ENCODE measurements around the gene RYR2. TPM values are rescaled to one million over a fixed set of nuclear protein-coding genes. Genes with fewer than 3 reads are reported as not detected.
"Not testable (repeated sequence)": the region's sequence is repeated elsewhere in the genome, so short reads cannot be mapped to it uniquely, and the experiment has no call there.

The RYR2 gene
- total and polyA plus RNA-seq, 4 experiments from 2014 or later = not detected

DNA sequence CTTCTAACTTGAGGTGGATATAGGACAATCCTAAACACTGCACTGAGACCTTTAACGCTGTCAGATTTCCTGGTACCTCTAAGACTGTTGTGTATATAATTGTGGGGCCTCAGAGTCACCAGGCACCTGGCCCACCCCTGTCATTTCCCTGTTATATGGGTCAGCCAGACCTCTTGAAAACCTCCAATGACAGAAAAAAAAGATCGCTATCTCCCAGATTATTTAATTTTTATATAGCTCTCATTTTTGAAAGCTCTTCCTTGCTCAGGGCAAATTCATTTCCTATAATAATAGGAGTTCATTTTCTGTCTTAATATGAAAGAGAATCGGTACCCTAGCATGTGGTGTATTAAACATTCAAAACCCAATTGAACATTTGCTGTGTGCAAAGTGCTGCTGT is 792.1 kb downstream of the RYR2 start:
- no peaks in the 10 kb centered on the region for H3K36me3 Mint-ChIP-seq
- H3K36me3 ChIP-seq (ENCODE audit: insufficient read depth, low read length) = no peaks in the 10 kb centered on the region
- no peaks in the 10 kb centered on the region for H3K9me3 ChIP-seq (ENCODE audit: control insufficient read depth in 1 of 2, low read length in 2 of 2)
- ChIA-PET CTCF (ENCODE audit: partially characterized antibody) (no interaction called here), POLR2A (ENCODE audit: partially characterized antibody) (no interaction called here)
- H3K27ac ChIP-seq (ENCODE audit: low read depth, low read length) = no peak overlapping the region
- peaks cover 1 to 2% of the 10 kb centered on the region in 2 donors for H3K27me3 Mint-ChIP-seq
- H3K27me3 ChIP-seq (ENCODE audit: insufficient read depth, low read length) = no peaks in the 10 kb centered on the region
- H3K4me1 ChIP-seq (ENCODE audit: insufficient read depth, low read length) = no peaks in the 10 kb centered on the region
- H3K4me3 ChIP-seq (ENCODE audit: low read length in 2 of 2) = no peak overlapping the region
- intact Hi-C loops (cut with micrococcal nuclease) = no loop called here
- H3K9me3 Mint-ChIP-seq = peaks cover 0 to 2% (median 0%) of the 10 kb centered on the region in 8 donors
- H3K4me1 Mint-ChIP-seq = no peaks in the 10 kb centered on the region
- no peak overlapping the region for H3K4me3 Mint-ChIP-seq
- DNase-seq = no peak
- no peak overlapping the region for H3K27ac Mint-ChIP-seq

DNA sequence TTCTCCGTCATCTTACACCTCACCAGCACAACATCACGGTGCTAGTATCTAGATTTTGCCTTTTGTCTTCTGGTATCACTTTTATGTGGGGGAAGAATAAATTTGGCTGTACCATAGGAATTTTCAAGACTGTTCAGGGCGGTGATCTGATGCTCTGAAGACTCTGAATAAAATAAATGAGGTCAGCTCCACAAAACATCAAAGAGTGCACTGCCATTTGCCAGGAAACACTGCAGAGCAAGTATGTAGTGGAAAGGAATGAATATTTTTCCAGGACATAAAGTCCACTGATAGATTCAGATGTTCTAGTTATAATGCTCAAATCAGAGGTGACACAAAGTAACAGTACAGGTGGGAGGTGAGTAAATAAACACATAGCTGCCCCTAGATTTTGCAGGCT is 792.5 kb downstream of the RYR2 start:
- DNase-seq = no peak
- H3K4me1 Mint-ChIP-seq = no peaks in the 10 kb centered on the region
- H3K4me1 ChIP-seq (ENCODE audit: insufficient read depth, low read length) = no peaks in the 10 kb centered on the region
- H3K36me3 ChIP-seq (ENCODE audit: insufficient read depth, low read length) = no peaks in the 10 kb centered on the region
- H3K4me3 Mint-ChIP-seq = no peak overlapping the region
- ChIA-PET POLR2A (ENCODE audit: partially characterized antibody) (no interaction called here), CTCF (ENCODE audit: partially characterized antibody) (interaction anchor here (0.6 kb wide), 1 partner anchor 70 kb away, joined by 3 read pairs; no protein-coding TSS in a partner anchor)
- intact Hi-C loops (cut with micrococcal nuclease) = no loop called here
- no peaks in the 10 kb centered on the region for H3K9me3 ChIP-seq (ENCODE audit: control insufficient read depth in 1 of 2, low read length in 2 of 2)
- H3K9me3 Mint-ChIP-seq = peaks cover 0 to 2% (median 0%) of the 10 kb centered on the region in 8 donors
- peaks cover 1 to 2% of the 10 kb centered on the region in 2 donors for H3K27me3 Mint-ChIP-seq
- H3K27ac Mint-ChIP-seq = no peak overlapping the region
- no peaks in the 10 kb centered on the region for H3K27me3 ChIP-seq (ENCODE audit: insufficient read depth, low read length)
- H3K36me3 Mint-ChIP-seq = no peaks in the 10 kb centered on the region
- H3K4me3 ChIP-seq (ENCODE audit: low read length in 2 of 2) = no peak overlapping the region
- H3K27ac ChIP-seq (ENCODE audit: low read depth, low read length) = no peak overlapping the region

DNA sequence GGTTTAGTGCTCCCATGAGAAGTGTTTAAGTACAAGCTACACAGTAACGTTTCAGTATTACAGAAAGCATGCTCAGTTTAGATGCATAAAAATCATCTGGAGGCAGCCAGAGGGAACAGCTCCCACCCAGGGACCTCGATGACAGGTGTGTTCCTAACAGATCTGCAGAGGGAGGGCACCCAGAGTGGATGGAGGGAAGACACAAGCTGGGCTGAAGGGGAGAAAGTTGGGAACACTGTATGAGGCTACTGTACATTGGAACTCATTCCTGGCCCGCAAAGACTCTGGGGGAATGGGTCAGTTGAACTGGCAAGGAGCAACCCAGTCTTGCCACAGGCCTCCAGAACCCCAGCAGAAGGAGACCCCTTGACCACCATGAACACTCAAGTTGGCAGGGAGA is 796.3 kb downstream of the RYR2 start:
- CTCF ChIA-PET (ENCODE audit: partially characterized antibody) = interaction anchor here (1.0 kb wide), 1 partner anchor 32 kb away, joined by 3 read pairs; no protein-coding TSS in a partner anchor
- POLR2A ChIA-PET (ENCODE audit: partially characterized antibody) = no interaction called here
- no peaks in the 10 kb centered on the region for H3K4me1 ChIP-seq (ENCODE audit: insufficient read depth, low read length)
- Mint-ChIP-seq H3K27ac (no peak overlapping the region), H3K36me3 (no peaks in the 10 kb centered on the region), H3K4me3 (no peak overlapping the region), H3K27me3 (peaks cover 1 to 2% of the 10 kb centered on the region in 2 donors), H3K9me3 (peaks cover 0 to 5% (median 0%) of the 10 kb centered on the region in 8 donors), H3K4me1 (no peaks in the 10 kb centered on the region)
- no peaks in the 10 kb centered on the region for H3K9me3 ChIP-seq (ENCODE audit: control insufficient read depth in 1 of 2, low read length in 2 of 2)
- no peak overlapping the region for H3K27ac ChIP-seq (ENCODE audit: low read depth, low read length)
- intact Hi-C loops (cut with micrococcal nuclease) = no loop called here
- no peak for DNase-seq
- no peaks in the 10 kb centered on the region for H3K36me3 ChIP-seq (ENCODE audit: insufficient read depth, low read length)
- no peak overlapping the region for H3K4me3 ChIP-seq (ENCODE audit: low read length in 2 of 2)
- H3K27me3 ChIP-seq (ENCODE audit: insufficient read depth, low read length) = no peaks in the 10 kb centered on the region

DNA sequence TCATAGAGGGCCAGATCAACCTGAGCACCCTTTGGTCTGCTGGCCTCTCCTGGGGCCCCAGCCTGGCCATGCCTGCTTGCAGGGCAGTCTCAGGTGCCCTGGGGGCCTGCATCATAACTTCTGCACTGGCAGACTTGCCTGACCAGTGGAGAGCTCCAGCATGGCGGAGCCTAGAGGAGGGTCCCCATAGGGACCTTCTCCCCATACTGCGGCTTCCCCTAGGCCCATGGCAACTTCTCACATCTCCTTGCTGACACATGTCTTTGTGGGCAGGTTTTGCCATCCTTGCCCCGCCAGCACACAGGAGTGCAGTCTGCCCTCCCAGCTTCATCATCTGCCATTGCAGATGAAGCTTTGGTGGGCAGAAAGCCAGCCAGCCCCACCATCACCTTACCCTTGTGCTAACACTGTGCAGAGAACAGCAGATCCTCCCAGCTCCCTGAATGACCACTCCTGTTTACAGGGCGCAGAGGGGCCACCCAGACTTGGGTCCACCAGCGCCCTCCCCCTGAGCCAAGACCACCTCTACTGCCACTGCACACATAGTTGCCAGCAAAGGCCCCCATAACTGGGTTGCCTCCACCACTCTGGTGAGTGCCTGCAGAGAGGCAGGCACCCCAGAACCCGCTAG is 797.0 kb downstream of the RYR2 start:
- Histone ChIP-seq H3K36me3 (ENCODE audit: insufficient read depth, low read length) (no peaks in the 10 kb centered on the region), H3K4me3 (ENCODE audit: low read length in 2 of 2) (no peak overlapping the region), H3K9me3 (ENCODE audit: control insufficient read depth in 1 of 2, low read length in 2 of 2) (no peaks in the 10 kb centered on the region), H3K4me1 (ENCODE audit: insufficient read depth, low read length) (no peaks in the 10 kb centered on the region), H3K27me3 (ENCODE audit: insufficient read depth, low read length) (no peaks in the 10 kb centered on the region), H3K27ac (ENCODE audit: low read depth, low read length) (no peak overlapping the region)
- ChIA-PET CTCF (ENCODE audit: partially characterized antibody) (no interaction called here), POLR2A (ENCODE audit: partially characterized antibody) (no interaction called here)
- intact Hi-C loops (cut with micrococcal nuclease) = no loop called here
- no peaks in the 10 kb centered on the region for H3K36me3 Mint-ChIP-seq
- DNase-seq = no peak
- H3K27me3 Mint-ChIP-seq = peaks cover 1 to 2% of the 10 kb centered on the region in 2 donors
- H3K4me1 Mint-ChIP-seq = no peaks in the 10 kb centered on the region
- H3K27ac Mint-ChIP-seq = no peak overlapping the region
- peaks cover 0 to 5% (median 0%) of the 10 kb centered on the region in 8 donors for H3K9me3 Mint-ChIP-seq
- H3K4me3 Mint-ChIP-seq = no peak overlapping the region

DNA sequence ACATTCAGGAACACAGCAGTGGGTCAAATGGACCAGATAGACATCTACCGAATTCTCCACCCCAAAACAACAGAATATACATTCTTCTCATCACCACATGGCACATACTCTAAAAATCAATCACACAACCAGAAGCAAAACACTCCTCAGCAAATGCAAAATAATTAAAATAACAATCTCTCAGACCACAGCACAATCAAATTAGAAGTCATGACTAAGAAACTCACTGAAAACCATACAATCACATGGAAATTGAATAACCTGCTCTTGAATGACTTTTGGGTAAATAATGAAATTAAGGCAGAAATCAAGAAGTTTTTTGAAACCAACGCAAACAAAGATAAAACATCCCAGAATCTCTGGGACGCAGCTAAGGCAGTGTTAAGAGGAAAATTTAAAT is 799.5 kb downstream of the RYR2 start:
- no peaks in the 10 kb centered on the region for H3K36me3 ChIP-seq (ENCODE audit: insufficient read depth, low read length)
- no peak overlapping the region for H3K27ac ChIP-seq (ENCODE audit: low read depth, low read length)
- no peaks in the 10 kb centered on the region for H3K27me3 ChIP-seq (ENCODE audit: insufficient read depth, low read length)
- no peak overlapping the region for H3K4me3 Mint-ChIP-seq
- H3K27ac Mint-ChIP-seq = no peak overlapping the region
- no peak overlapping the region for H3K4me3 ChIP-seq (ENCODE audit: low read length in 2 of 2)
- no peak for DNase-seq
- H3K9me3 ChIP-seq (ENCODE audit: control insufficient read depth in 1 of 2, low read length in 2 of 2) = no peaks in the 10 kb centered on the region
- no peaks in the 10 kb centered on the region for H3K4me1 Mint-ChIP-seq
- peaks cover 0 to 5% (median under 1%) of the 10 kb centered on the region in 8 donors for H3K9me3 Mint-ChIP-seq
- POLR2A ChIA-PET (ENCODE audit: partially characterized antibody) = no interaction called here
- H3K36me3 Mint-ChIP-seq = no peaks in the 10 kb centered on the region
- intact Hi-C loops (cut with micrococcal nuclease) = no loop called here
- H3K27me3 Mint-ChIP-seq = no peaks in the 10 kb centered on the region
- H3K4me1 ChIP-seq (ENCODE audit: insufficient read depth, low read length) = no peaks in the 10 kb centered on the region
- CTCF ChIA-PET (ENCODE audit: partially characterized antibody) = no interaction called here

DNA sequence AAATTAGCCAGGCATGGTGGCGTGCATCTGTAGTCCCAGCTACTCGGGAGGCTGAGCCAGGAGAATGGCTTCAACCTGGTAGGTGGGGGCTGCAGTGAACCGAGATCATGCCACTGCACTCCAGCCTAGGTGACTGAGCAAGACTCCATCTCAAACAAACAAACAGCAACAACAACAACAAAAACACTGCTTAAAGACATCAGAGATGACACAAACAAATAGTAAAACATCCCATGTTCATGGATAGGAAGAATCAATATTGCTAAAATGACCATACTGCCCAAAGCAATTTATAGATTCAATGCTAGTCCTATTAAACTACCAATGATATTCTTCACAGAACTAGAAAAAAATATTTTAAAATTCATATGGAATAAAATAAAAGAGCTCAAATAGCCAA is 801.5 kb downstream of the RYR2 start:
- H3K27me3 ChIP-seq (ENCODE audit: insufficient read depth, low read length); H3K27ac Mint-ChIP-seq; H3K4me3 Mint-ChIP-seq; H3K27ac ChIP-seq (ENCODE audit: low read depth, low read length); H3K9me3 Mint-ChIP-seq; DNase-seq; H3K9me3 ChIP-seq (ENCODE audit: control insufficient read depth in 1 of 2, low read length in 2 of 2); H3K4me1 ChIP-seq (ENCODE audit: insufficient read depth, low read length); H3K4me1 Mint-ChIP-seq; H3K36me3 Mint-ChIP-seq; H3K27me3 Mint-ChIP-seq; H3K4me3 ChIP-seq (ENCODE audit: low read length in 2 of 2); POLR2A ChIA-PET (ENCODE audit: partially characterized antibody); H3K36me3 ChIP-seq (ENCODE audit: insufficient read depth, low read length); CTCF ChIA-PET (ENCODE audit: partially characterized antibody); intact Hi-C loops (cut with micrococcal nuclease): not testable (repeated sequence)

DNA sequence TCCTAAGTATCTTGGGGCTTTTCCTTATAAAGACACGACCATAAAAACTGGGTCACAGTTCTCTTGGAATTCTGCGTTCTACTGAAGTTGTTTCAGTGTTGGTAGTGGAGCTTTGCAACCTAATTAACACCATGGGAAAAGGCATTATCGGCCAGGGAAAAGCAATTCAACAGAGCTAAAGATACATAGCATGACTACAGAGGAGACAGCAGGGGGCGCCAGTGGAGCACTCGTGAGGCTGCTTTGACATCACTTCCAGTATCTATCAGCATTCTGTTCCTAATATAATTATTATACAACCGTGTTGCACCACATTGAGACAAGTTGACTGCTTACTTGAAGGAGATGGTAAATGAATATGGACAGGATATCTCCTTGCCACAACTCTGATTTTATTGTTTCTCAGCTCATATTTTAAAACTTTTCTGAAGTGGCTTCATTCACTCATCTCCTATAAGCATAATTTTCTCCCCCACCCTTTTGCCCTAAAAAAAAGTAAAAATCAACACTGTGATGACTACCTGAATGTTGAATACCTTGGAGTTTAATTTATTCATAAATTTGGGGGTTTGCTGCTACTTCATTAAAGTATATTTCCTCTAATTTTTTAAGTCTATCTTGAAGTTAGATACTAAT is 809.3 kb downstream of the RYR2 start:
- Histone ChIP-seq H3K9me3 (ENCODE audit: control insufficient read depth in 1 of 2, low read length in 2 of 2) (no peaks in the 10 kb centered on the region), H3K4me1 (ENCODE audit: insufficient read depth, low read length) (no peaks in the 10 kb centered on the region), H3K27ac (ENCODE audit: low read depth, low read length) (no peak overlapping the region), H3K4me3 (ENCODE audit: low read length in 2 of 2) (no peak overlapping the region), H3K27me3 (ENCODE audit: insufficient read depth, low read length) (no peaks in the 10 kb centered on the region), H3K36me3 (ENCODE audit: insufficient read depth, low read length) (no peaks in the 10 kb centered on the region)
- peaks cover 0 to 3% of the 10 kb centered on the region in 2 donors for H3K27me3 Mint-ChIP-seq
- H3K9me3 Mint-ChIP-seq = peaks cover 0 to 11% (median 5%) of the 10 kb centered on the region in 8 donors
- H3K27ac Mint-ChIP-seq = no peak overlapping the region
- ChIA-PET POLR2A (ENCODE audit: partially characterized antibody) (no interaction called here), CTCF (ENCODE audit: partially characterized antibody) (interaction anchor here (1.1 kb wide), 1 partner anchor 9 kb away, joined by 3 read pairs; no protein-coding TSS in a partner anchor)
- intact Hi-C loops (cut with micrococcal nuclease) = no loop called here
- no peak for DNase-seq
- no peak overlapping the region for H3K4me3 Mint-ChIP-seq
- no peaks in the 10 kb centered on the region for H3K36me3 Mint-ChIP-seq
- no peaks in the 10 kb centered on the region for H3K4me1 Mint-ChIP-seq

Measured in CD4-positive, alpha-beta memory T cell (primary cell).